ENCODE results near the gene CENPT. TPM values are rescaled to one million over a fixed set of nuclear protein-coding genes. Genes with fewer than 3 reads are reported as not detected.

The CENPT gene
- total RNA-seq, 1 experiment from 2014 or later: 60.9 TPM

- H3K27ac ChIP-seq (ENCODE audit: insufficient read length, low read depth, low read length): no peak overlapping the region
- no peak overlapping the region for H3K14ac ChIP-seq (ENCODE audit: insufficient read depth, low read length)
- no peaks in the 10 kb centered on the region; the same call in 1 of the 2 replicates for H3K4me1 ChIP-seq (ENCODE audit: insufficient read depth, low read length)
- no CpG with 5 or more reads among the region's 4 CpGs for WGBS (ENCODE audit: extremely low coverage, insufficient read length, low lambda C conversion rate)
- DNase-seq: no peak
- H3K9me3 ChIP-seq (ENCODE audit: control insufficient read depth, low read depth, low read length): no peaks in the 10 kb centered on the region
- no peaks in the 10 kb centered on the region for H3K79me1 ChIP-seq (ENCODE audit: insufficient read depth, low read depth, low read length, poor library complexity, severe bottlenecking)
- no peak overlapping the region for H2AFZ ChIP-seq (ENCODE audit: low read length)
- H2BK5ac ChIP-seq (ENCODE audit: insufficient read length, low read length): no peak overlapping the region
- Mint-ChIP-seq H3K4me1 (peaks cover 21 to 23% of the 10 kb centered on the region in 2 experiments), H3K27me3 (ENCODE audit: low read depth) (peaks cover 2% of the 10 kb centered on the region; the same call in 1 of the 2 replicates), H3K9me3 (no peaks in the 10 kb centered on the region), H3K36me3 (ENCODE audit: insufficient read depth in 1 of 3, low read depth in 3 of 3) (peaks cover 29 to 63% (median 61%) of the 10 kb centered on the region in 3 experiments; a peak in 6 of 7 replicates), H3K27ac (no peak overlapping the region), H3K4me3 (no peak overlapping the region)
- no peak overlapping the region for H3T11ph ChIP-seq (ENCODE audit: low read length)
- H2BK20ac ChIP-seq (ENCODE audit: low read depth, low read length, poor library complexity, severe bottlenecking): no peak overlapping the region
- peaks cover 5% of the 10 kb centered on the region for H3K23me2 ChIP-seq (ENCODE audit: insufficient read length, low read depth, low read length, poor library complexity, severe bottlenecking)
- no peak overlapping the region for H2BK120ac ChIP-seq (ENCODE audit: low read depth, low read length, poor library complexity, severe bottlenecking)
- no peak overlapping the region for H4K91ac ChIP-seq (ENCODE audit: insufficient read length, low read depth, low read length)
- no peaks in the 10 kb centered on the region for H3K79me2 ChIP-seq (ENCODE audit: insufficient read depth, low read length)
- no peak overlapping the region for H3K4ac ChIP-seq (ENCODE audit: low read depth, low read length)
- H3K4me2 ChIP-seq (ENCODE audit: insufficient read depth, insufficient read length, low read length): no peak overlapping the region
- no peaks in the 10 kb centered on the region for H4K20me1 ChIP-seq (ENCODE audit: control insufficient read depth, insufficient read depth, insufficient read length)
- no peak overlapping the region for H4K5ac ChIP-seq (ENCODE audit: insufficient read length, low read depth, low read length)
- no peak overlapping the region for H3K9ac ChIP-seq (ENCODE audit: extremely low read depth, insufficient read length, low read length)
- no peak overlapping the region for H2BK15ac ChIP-seq (ENCODE audit: low read depth, low read length)
- no peak overlapping the region for H3K18ac ChIP-seq (ENCODE audit: insufficient read length, low read depth, low read length)
- no peak for TF ChIP-seq CTCF (conservative IDR thresholded peaks at IDR 0.05)
- no peak overlapping the region for H3K23ac ChIP-seq (ENCODE audit: insufficient read length, low read depth, low read length)
- H2BK12ac ChIP-seq (ENCODE audit: insufficient read length, low read depth, low read length): no peak overlapping the region
- no peak overlapping the region for H2AK5ac ChIP-seq (ENCODE audit: insufficient read length, low read length)
- H4K8ac ChIP-seq (replicated peaks; ENCODE audit: insufficient read length, low read depth, low read length): no peak overlapping the region
- H3K27me3 ChIP-seq (ENCODE audit: insufficient read depth, low read length): no peaks in the 10 kb centered on the region
- H3K56ac ChIP-seq (ENCODE audit: insufficient read length, low read depth, low read length): no peak overlapping the region
These were observed 18.8 kb downstream of the CENPT start for GRCh38 chr16:67828651-67829050.
